ENCODE data around the gene NAA25. TPM values are rescaled to one million over a fixed set of nuclear protein-coding genes. Genes with fewer than 3 reads are reported as not detected.

The NAA25 gene
- polyA plus RNA-seq, 10 donors: 15.7 to 31.6 (median 22.0) TPM

DNA sequence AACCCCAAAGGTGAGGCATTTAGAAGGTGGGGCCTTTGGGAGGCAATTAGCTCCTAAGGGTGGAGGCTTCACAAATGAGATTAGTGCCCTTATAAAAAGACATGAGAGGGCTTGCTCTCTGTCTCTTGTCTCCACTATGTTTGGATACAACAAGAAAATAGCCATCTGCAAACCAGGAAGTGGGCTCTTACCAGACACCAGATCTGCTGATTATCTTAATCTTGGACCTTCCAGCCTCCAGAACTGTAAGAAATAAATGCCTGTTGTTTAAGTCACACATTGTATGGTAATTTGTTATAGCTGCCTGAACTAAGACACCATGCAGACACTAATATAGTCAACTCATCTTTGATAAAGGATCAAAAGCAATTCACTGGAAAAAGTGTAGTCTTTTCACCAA is 130.0 kb downstream of the NAA25 start:
- DNase-seq: no peak

DNA sequence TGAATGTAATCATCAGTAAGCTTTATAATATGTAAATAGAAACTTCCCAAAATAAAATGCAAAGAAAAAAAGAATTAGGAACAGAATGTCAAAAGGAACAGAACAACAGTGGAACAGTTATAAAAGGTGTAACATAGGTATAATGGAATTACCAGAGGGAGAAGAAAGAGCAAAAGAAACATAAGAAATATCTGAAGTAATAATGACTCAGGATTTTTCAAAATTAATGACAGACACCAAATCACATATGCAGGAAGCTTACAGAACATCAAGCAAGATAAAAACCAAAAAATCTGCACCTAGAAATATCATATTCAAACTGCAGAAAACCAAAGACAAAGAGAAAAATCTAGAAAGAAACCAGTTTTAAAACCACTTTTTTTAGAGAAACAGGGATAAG is 131.7 kb downstream of the NAA25 start:
- no peak for DNase-seq

Other genes starting within 250 kb of the NAA25 start
- 10 to 100 TPM in 7 of 10 donors, 1 to 10 TPM in 3; 9.4 to 15.2 (median 11.5) TPM for gene TMEM116, start 95.6 kb downstream of the NAA25 start, polyA plus RNA-seq (ENCODE audit: insufficient read length in 10 of 10)
- 10 to 100 TPM; 56.2 to 92.6 (median 65.1) TPM for gene ERP29, start 95.4 kb downstream of the NAA25 start, polyA plus RNA-seq (ENCODE audit: insufficient read length in 10 of 10)
- 10 to 100 TPM; 20.0 to 27.4 (median 23.3) TPM for gene TRAFD1, start 16.8 kb upstream of the NAA25 start, polyA plus RNA-seq (ENCODE audit: insufficient read length in 10 of 10)